Ectodermal cell (in vitro differentiated cells): ENCODE data around the gene NMNAT2.
"Not testable (repeated sequence)": the region's sequence is repeated elsewhere in the genome, so short reads cannot be mapped to it uniquely, and the experiment has no call there.

ENCODE experiments used
- H3K27ac ChIP-seq: 2 replicates; pipeline ENCODE4 v1.7.0; 2013; ENCODE audit warnings: mild to moderate bottlenecking, low read depth, low read length; ENCODE audit not compliant: insufficient read depth, poor library complexity, severe bottlenecking
- H3K27me3 ChIP-seq: 2 replicates; pipeline ENCODE4 v1.7.0; 2013; ENCODE audit warnings: mild to moderate bottlenecking, low read length; ENCODE audit not compliant: insufficient read depth, control insufficient read depth, poor library complexity, severe bottlenecking
- H3K36me3 ChIP-seq: one replicate; pipeline ENCODE4 v1.7.0; 2013; ENCODE audit warnings: low read length; ENCODE audit not compliant: control insufficient read depth, insufficient read depth
- H3K4me1 ChIP-seq: one replicate; pipeline ENCODE4 v1.7.0; 2013; ENCODE audit warnings: low read length; ENCODE audit not compliant: control insufficient read depth, insufficient read depth
- H3K4me3 ChIP-seq: 2 replicates; pipeline ENCODE4 v1.7.0; 2013; ENCODE audit warnings: low read depth, low read length, control low read depth; ENCODE audit not compliant: insufficient read depth
- H3K9me3 ChIP-seq: 2 replicates; pipeline ENCODE4 v1.7.0; 2013; ENCODE audit warnings: mild to moderate bottlenecking, low read length, moderate library complexity; ENCODE audit not compliant: control insufficient read depth
- WGBS, 2 experiments: methylation state at CpG; one replicate each; pipeline ENCODE4 v1.1.7; 2013; ENCODE audit warnings: missing lambda C conversion rate in 2 of 2; 5-methylcytosine and 5-hydroxymethylcytosine counted together

Gene NMNAT2

GRCh38 chr1:183274836-183275235 is 143.3 kb downstream of the NMNAT2 start:
- Histone ChIP-seq H3K4me3 (no peak overlapping the region), H3K36me3 (no peaks in the 10 kb centered on the region), H3K27me3 (no peaks in the 10 kb centered on the region), H3K4me1 (no peaks in the 10 kb centered on the region), H3K27ac (no peak overlapping the region), H3K9me3 (no peaks in the 10 kb centered on the region)
- 91 to 93% methylated on average over 3 of the region's 3 CpGs for WGBS, 2 experiments

GRCh38 chr1:183273984-183274383 is 144.2 kb downstream of the NMNAT2 start:
- not testable (repeated sequence) for H3K4me3 ChIP-seq, H3K9me3 ChIP-seq, H3K4me1 ChIP-seq, H3K27ac ChIP-seq, H3K36me3 ChIP-seq, H3K27me3 ChIP-seq
- WGBS, 2 experiments = 83 to 92% methylated on average over 4 of the region's 4 CpGs

DNA sequence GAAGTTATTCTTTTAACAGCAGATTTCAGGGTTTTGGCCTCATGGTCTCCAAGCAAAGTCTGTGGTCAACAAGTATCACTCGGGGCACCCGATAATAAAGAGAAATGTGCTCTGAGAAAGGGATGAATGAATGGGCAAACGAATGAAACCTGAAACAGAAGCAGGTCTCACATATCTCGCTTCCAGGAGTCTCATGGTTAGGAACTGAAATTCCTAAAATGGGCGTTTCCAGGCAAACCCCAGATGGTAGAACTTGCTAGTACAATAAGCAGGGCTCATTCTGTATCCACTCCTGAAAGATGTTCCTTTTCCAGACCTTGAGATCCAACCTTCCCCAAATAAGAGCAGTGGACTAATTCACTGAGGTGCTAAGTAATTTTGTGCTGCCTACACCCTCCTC is 144.9 kb downstream of the NMNAT2 start:
- H3K27me3 ChIP-seq = no peaks in the 10 kb centered on the region
- H3K27ac ChIP-seq = no peak overlapping the region
- H3K9me3 ChIP-seq = no peaks in the 10 kb centered on the region
- 93 to 95% methylated on average over 5 of the region's 5 CpGs for WGBS, 2 experiments
- no peaks in the 10 kb centered on the region for H3K36me3 ChIP-seq
- no peaks in the 10 kb centered on the region for H3K4me1 ChIP-seq
- no peak overlapping the region for H3K4me3 ChIP-seq

GRCh38 chr1:183272390-183272848 is 145.8 kb downstream of the NMNAT2 start:
- Histone ChIP-seq H3K27ac (no peak overlapping the region), H3K36me3 (no peaks in the 10 kb centered on the region), H3K4me1 (no peaks in the 10 kb centered on the region), H3K4me3 (no peak overlapping the region), H3K27me3 (no peaks in the 10 kb centered on the region), H3K9me3 (no peaks in the 10 kb centered on the region)
- 91 to 94% methylated on average over 4 of the region's 4 CpGs for whole genome bisulfite sequencing, 2 experiments

- WGBS, 2 experiments = 91 to 92% methylated on average over 5 of the region's 5 CpGs
- no peak overlapping the region for H3K4me3 ChIP-seq
- H3K27ac ChIP-seq = no peak overlapping the region
These were observed 147.5 kb downstream of the NMNAT2 start for GRCh38 chr1:183270541-183271141.

GRCh38 chr1:183267646-183268431 is 150.3 kb downstream of the NMNAT2 start:
- H3K27me3 ChIP-seq = no peaks in the 10 kb centered on the region
- H3K4me3 ChIP-seq = no peak overlapping the region
- no peaks in the 10 kb centered on the region for H3K4me1 ChIP-seq
- H3K27ac ChIP-seq = no peak overlapping the region
- H3K36me3 ChIP-seq = no peaks in the 10 kb centered on the region
- H3K9me3 ChIP-seq = no peaks in the 10 kb centered on the region
- WGBS, 2 experiments = 87 to 90% methylated on average over 7 of the region's 7 CpGs

More at GRCh38 chr1:183270541-183271141, 147.5 kb downstream of the NMNAT2 start:
- no peaks in the 10 kb centered on the region for H3K36me3 ChIP-seq
- H3K9me3 ChIP-seq = no peaks in the 10 kb centered on the region
- no peaks in the 10 kb centered on the region for H3K27me3 ChIP-seq
- no peaks in the 10 kb centered on the region for H3K4me1 ChIP-seq

DNA sequence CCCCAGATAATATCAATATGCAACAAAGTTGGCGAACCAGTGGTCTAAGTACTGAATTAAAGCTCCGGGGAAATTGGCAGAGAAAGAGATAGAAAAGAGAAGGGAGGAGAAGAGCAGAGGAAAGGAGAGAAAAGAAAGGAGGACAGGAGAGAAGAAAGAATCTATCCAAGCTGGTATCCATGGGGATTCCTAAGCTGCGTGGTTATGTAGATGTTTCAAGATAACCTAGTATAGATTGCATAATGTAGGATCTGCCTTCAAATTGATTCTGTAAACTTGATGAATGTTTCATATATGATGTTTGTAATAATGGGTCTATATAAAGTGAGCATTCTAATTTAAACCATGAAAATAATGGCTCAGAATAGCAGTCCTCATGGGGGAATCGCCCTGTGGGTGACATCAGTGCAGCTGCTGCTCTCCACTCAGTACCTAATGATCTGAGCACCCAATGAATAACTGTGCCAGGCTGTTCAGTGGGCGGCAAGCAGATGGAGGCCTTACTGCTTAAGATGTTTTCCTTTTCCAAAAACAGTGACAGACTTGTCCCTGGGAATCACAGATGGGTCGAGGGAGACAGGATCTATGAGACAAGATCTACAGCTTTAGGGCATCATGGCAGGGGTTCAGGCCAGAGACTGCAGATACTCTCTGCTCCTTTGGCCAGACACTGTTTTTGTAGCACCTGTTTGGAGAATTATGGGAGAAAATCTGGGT is 154.1 kb downstream of the NMNAT2 start:
- Histone ChIP-seq H3K27ac (no peak overlapping the region), H3K36me3 (no peaks in the 10 kb centered on the region), H3K27me3 (no peaks in the 10 kb centered on the region), H3K9me3 (no peaks in the 10 kb centered on the region), H3K4me3 (no peak overlapping the region), H3K4me1 (no peaks in the 10 kb centered on the region)
- WGBS, 2 experiments = 79 to 82% methylated on average over 6 of the region's 6 CpGs

DNA sequence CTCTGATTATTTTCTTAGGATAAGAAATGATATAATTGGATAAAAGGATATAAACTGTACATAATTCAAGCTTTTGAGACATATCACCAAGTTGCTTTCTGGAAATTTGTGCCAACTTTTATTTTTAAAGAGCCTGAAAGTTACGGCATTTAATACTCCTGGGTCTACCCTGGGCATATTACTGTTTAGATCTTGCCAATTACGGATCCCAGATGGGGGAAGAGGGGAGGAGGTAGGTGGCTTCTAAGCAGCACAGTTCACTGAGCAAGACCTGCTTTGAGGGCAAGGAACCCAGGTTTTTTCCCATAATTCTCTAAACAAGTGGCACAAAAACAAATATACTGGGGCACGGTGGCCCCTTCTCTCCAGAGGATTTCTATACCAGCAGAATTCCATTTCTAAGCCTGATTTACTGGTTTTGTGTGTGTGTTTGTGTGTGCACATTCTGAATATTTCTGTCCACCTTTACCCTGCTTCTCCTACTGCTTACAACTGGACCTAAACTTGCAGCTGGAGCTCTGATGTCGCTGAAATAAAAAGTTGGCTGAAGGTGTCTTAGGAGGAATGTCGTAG is 155.5 kb downstream of the NMNAT2 start:
- Histone ChIP-seq H3K9me3 (no peaks in the 10 kb centered on the region), H3K27ac (no peak overlapping the region), H3K4me1 (no peaks in the 10 kb centered on the region), H3K4me3 (no peak overlapping the region), H3K36me3 (no peaks in the 10 kb centered on the region), H3K27me3 (no peaks in the 10 kb centered on the region)
- WGBS, 2 experiments = 91 to 96% methylated on average over 5 of the region's 5 CpGs

DNA sequence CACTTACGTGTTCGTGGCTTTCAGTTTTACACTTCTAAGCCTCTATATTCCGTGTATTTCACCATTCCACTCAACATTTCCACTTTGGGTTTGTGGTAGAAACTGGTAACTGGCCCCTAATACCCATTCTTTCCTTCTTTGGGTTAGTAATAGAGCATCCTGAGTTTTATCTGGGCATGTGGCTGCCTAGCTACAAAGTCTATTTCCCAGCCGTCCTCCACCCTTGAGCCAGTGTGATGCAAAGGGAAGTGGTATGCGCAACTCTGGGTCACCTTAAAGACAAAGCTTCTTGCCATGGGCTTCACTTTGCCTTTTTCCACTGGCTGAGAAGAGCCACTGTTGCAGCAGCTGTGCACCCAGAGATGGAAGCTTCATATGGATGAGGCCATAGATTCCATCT is 158.3 kb downstream of the NMNAT2 start:
- Histone ChIP-seq H3K4me3 (no peak overlapping the region), H3K27me3 (no peaks in the 10 kb centered on the region), H3K27ac (no peak overlapping the region), H3K36me3 (no peaks in the 10 kb centered on the region), H3K4me1 (no peaks in the 10 kb centered on the region), H3K9me3 (no peaks in the 10 kb centered on the region)
- WGBS, 2 experiments = 88 to 89% methylated on average over 5 of the region's 5 CpGs

DNA sequence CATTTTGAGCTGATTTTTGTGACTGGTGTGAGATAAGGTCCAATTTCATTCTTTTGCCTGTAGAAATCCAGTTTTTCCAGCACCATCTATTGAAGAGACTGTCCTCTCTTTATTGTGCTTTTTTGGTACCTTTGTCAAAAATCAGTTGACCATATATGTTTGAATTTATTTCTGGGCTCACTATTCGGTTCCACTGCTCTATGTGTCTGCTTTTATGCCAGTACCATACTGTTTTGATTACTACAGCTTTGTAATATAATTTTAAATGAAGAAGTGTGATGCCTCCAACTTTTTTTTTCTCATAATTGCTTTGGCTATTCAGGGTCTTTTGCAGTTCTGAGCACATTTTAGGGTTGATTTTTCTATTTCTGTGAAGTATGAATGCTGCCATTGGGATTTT is 163.1 kb downstream of the NMNAT2 start:
- H3K36me3 ChIP-seq = no peaks in the 10 kb centered on the region
- no peaks in the 10 kb centered on the region for H3K4me1 ChIP-seq
- H3K27me3 ChIP-seq = no peaks in the 10 kb centered on the region
- no peak overlapping the region for H3K27ac ChIP-seq
- H3K4me3 ChIP-seq = no peak overlapping the region
- H3K9me3 ChIP-seq = no peaks in the 10 kb centered on the region
- 100% methylated on average over 1 of the region's 1 CpG; no CpG with 5 or more reads in 1 of the 2 experiments for WGBS, 2 experiments
